GM21737 (cell line): ENCODE measurements around the gene DEPDC1B.
"Not testable (repeated sequence)": the region's sequence is repeated elsewhere in the genome, so short reads cannot be mapped to it uniquely, and the experiment has no call there.

Experiments used
- ATAC-seq: cut with Tn5 transposase; IDR thresholded peaks from one replicate; pipeline ENCODE4 v1.9.1; 2021; ENCODE audit warnings: mild to moderate bottlenecking, moderate library complexity; ENCODE audit not compliant: unreplicated experiment

The DEPDC1B gene

DNA sequence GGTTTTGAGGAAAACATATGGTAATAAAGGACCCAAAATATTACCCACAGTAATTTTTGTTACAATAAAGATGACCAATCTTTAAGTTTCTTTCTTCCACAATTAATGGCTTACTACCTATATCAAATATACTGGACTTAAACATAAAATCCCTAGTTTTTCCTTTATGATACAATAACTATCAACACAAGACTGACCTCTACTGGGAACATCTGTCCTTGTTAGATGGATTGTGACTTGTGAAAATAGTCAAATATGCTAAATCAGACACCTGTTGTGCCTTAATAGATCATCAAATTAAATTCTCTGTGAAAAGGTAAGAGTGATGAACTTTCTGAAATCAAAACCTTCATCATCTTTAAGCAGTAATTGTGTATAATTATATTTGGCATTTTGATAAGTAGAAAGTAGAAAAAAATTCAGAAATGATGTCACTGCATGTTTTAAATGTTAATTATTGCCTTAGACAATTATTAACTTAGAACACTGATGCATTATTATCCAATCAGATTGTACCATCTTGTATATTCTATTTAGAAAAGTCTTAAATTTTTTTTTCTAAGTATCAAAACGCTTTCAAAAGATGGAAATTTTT lies 113.6 kb downstream of the DEPDC1B start:
- ATAC-seq, result no peak

DNA sequence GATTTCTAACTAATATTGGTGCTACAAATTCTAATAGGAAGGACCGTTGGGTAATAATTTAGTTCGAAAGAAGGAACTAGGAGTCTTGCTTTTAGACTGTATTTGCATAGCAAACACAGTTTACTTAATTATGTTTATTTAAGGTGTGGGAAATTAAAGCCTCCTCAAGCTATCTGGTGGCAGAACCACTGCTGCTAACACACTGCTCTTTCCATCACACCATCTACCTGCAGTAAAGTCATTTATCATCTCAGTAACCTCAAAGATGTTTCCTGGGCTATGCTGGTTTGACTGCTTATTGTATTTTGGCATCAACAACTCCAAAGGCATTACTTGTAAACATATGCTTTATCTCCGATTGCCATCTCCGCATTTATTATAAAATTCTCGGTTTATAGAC lies 114.3 kb downstream of the DEPDC1B start:
- ATAC-seq, result no peak

DNA sequence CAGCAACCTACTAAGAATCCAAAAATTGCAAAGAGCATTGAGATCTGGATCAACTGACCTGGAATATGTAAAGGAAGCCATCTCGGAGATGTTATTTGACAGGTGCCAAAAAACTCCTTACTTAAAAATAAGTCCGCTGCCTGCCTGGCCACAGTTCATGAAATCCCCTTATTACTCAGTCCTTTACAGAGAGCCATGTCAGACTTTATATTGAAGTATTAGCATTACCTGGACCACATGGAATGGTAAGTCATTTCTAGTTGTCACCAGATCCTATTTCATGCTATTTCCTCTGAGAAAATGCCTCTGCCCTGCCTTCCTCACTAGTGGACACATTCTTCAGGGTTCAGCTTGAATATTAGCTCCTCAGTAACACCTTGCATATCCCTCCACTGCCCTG lies 115.7 kb downstream of the DEPDC1B start:
- no peak for ATAC-seq

DNA sequence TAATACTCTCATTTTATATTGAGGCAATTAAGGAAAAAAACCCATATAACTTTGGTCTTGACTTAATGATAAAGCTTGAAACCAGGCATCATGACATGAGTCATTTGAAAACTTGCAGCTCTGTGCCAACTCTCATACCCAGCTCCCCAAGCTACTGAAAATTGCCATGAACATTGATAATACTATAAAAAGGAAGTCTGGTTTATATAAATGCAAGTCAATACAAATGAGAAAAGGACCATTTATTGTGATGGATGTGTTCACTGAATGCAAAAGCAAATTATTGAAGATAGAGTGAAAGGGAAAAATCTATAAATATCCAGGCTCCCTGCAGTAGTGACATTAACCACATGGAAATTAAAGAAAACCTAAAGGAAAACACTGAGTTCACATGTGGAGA lies 116.3 kb downstream of the DEPDC1B start:
- ATAC-seq, result no peak

DNA sequence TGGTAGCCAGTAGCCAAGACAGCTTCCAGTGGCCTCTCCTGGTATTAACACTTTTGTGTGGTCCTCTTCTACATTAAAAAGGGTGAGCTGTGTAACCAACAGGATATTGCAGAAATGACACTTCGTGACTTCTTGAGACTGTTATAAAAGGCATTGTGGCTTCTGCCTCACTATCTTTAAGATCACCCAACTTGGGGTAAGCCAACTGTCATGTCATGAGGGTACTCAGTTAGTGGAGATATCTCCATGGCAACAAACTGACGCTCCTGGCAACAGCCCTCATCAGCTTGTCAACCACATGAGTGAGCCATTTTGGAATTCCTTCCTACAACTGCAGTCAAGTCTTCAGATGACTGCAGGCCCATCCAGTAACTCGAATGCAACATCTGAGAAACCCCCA lies 121.7 kb downstream of the DEPDC1B start:
- ATAC-seq, result no peak

DNA sequence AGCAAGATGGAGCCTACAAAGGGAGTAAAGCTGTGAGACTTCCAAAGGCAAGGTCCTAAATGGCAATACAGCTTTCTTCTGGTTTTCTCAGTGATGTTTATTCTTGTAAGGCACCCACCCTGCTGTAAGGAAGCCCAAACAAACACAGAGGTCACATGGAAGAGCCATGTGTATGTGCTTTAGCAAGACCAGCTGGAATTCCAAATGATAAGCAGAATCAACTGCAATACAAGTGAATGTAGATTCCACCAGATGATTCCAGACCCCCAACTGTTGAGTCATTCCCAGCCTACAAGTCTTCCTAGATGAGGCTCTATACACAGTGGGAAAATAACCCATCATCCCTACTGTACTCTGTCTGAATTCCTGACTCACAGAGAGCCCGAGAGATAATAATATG lies 122.8 kb downstream of the DEPDC1B start:
- no peak for ATAC-seq

DNA sequence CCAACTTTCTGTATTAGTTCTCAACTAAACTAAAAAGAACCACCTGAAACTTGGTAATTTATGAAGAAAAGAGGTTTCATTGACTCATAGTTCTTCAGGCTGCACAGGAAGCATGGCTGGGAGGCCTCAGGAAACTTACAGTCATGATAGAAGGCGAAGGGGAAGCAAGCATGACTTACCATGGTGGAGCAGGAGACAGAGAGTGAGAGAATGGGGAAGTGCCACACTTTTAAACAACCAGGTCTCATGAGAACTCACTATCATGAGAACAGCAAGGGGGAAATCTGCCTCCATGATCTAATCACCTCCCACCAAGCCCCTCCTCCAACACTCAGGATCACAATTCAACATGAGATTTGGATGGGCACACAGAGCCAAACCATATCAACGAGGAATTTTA lies 123.5 kb downstream of the DEPDC1B start:
- ATAC-seq, result no peak

DNA sequence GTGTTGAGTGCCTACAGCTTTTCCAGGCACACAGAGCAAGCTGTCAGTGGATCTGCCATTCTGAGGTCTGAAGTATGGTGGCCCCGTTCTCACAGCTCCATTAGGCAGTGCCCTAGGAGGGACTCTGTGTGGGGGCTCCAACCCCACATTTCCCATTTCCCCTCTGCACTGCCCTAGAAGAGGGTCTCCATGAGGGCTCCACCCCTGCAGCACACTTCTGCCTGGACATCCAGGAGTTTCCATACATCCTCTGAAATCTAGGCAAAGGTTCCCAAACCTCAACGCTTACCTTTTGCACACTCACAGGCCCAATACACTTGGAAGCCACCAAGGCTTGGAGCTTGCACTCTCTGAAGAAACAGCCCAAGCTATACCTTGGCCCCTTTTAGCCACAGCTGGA lies 131.3 kb downstream of the DEPDC1B start:
- ATAC-seq, result no peak

DNA sequence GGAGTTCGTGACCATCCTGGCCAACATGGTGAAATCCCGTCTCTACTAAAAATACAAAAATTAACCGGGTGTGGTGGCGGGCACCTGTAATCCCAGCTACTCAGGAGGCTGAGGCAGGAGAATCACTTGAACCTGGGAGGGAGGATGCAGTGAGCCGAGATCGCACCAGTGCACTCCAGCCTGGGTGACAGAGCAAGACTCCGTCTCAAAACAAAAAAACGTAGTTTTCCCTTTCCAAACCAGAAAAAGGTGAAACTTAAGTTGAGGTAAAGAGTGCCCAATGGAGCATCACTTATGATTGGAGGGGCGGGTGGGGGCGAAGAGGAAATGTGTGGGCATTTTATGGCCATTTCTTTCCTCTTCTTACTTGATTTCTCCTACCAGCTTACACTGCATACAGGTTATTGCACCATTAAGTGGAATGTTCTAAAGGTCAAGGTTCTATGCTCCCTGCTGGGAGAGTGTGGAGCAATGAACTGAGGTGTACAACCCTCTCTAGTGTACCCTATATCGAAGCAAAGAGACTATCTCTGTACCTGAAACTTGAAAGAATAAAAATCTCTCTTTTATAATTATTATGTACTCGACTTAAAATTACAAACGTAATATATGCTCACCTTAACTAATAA lies 136.2 kb downstream of the DEPDC1B start:
- ATAC-seq, result no peak

DNA sequence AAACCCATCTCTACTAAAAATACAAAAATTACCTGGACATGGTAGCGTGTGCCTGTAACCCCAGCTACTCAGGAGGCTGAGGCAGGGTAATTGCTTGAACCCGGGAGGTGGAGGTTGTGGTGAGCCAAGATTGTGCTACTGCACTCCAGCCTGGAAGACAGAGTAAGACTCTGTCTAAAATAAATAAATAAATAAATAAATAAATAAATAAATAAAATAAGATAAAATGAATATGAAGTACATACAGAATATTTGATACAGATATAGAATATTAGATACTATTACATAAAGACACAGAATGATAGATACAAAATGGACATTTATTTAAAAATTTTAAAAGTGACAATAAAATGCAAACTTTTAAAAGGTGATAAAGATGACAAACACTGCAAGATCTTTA lies 146.7 kb downstream of the DEPDC1B start:
- not testable (repeated sequence) for ATAC-seq

DNA sequence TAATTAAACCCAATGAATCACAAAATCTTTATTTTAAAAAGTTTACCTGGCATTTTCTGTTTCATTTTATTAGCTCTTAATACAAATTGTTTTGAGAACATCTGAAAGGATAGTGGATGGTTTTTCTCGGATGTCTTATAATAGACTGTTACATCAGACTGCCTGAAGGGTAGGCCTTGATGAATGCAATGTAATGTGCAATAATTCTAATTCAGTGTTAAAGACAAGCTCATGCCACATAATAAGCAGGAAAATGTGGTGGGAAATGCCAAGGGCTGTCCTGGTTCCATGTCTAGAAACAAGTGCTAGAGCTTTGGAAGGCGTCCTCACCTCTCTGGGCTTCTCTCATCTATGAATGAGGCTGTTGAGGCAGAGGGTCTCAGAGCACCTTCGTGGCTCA lies 148.1 kb downstream of the DEPDC1B start:
- no peak for ATAC-seq

DNA sequence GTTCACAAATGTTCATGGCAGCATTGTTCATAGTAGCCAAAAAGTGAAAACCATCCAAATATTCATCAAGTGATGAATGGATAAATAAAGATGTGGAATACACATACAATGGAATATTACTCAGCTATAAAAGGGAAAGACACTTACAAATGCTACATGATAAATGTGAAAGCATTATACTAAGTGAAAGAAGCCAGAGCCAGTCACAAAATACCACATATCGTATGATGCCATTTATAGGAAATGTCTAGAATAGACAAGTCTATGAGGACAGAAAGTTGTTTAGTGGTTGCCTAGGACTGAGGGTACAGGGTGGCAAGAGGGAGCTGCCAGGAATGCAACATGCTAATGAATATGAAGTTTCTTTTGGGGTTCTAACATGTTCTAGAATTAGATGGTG lies 148.7 kb downstream of the DEPDC1B start:
- no peak for ATAC-seq

DNA sequence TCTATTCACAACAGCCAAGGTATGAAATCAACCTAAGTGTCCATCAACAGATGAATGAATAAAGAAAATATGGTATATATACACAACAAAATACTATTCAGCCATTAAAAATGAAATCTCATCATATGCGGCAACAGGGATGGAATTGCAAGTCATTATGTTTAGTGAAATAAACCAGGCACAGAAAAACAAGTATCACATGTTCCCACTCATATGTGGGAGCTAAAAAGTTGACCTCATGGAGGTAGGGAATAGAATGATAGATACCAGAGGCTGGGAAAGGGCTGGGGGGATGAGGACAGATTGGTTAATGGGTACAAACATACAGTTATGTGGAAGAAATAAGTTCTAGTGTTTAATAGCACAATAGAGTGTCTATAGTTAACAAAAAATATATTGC lies 149.7 kb downstream of the DEPDC1B start:
- no peak for ATAC-seq

DNA sequence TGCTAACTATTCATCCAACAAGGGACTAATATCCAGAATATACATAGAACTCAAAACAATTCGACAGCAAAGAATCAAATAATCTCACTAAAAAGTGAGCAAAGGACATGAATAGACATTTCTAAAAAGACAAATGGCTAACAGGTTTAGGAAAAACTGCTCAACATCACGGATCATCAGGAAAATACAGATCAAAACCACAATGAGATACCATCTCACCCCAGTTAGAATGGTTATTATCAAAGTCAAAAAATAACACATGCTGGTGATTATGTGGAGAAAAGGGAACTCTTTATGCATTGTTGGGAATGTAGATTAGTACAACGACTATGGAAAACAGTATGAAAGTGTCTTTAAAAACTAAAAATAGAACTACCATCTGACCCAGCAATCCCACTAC lies 150.1 kb downstream of the DEPDC1B start:
- ATAC-seq, result no peak
